ENCODE measurements around the gene CADM4. TPM values are rescaled to one million over a fixed set of nuclear protein-coding genes. Genes with fewer than 3 reads are reported as not detected.

Gene CADM4
- total and polyA plus RNA-seq, 2 donors, result 1.5 to 6.5 TPM

- no peak for DNase-seq (ENCODE audit: low read depth in 6 of 9, low spot score in 9 of 9)
- Histone ChIP-seq H3K27ac (ENCODE audit: low read depth in 1 of 2, low read length in 1 of 2) (no peak overlapping the region), H3K4me1 (ENCODE audit: control insufficient read depth in 2 of 2, insufficient read depth in 2 of 2, low read length in 2 of 2) (no peaks in the 10 kb centered on the region), H3K4me3 (ENCODE audit: low read length in 2 of 2) (no peak overlapping the region), H3K27me3 (ENCODE audit: control insufficient read depth in 2 of 2, insufficient read depth in 1 of 2, low read length in 1 of 2) (no peaks in the 10 kb centered on the region), H3K36me3 (ENCODE audit: control insufficient read depth in 2 of 2, insufficient read depth in 2 of 2, low read length in 1 of 2) (no peaks in the 10 kb centered on the region), H3K9me3 (ENCODE audit: control insufficient read depth in 2 of 2, insufficient read depth in 1 of 2, low read length in 1 of 2) (no peaks in the 10 kb centered on the region)
- 97% methylated on average over 11 of the region's 11 CpGs for WGBS
Observed at GRCh38 chr19:43678512-43679261, 39.0 kb upstream of the CADM4 start.

- WGBS, result 91% methylated on average over 11 of the region's 11 CpGs
- no peaks in the 10 kb centered on the region for H3K9me3 ChIP-seq (ENCODE audit: control insufficient read depth in 2 of 2, insufficient read depth in 1 of 2, low read length in 1 of 2)
Observed at GRCh38 chr19:43675906-43676305, 36.3 kb upstream of the CADM4 start.

GRCh38 chr19:43675269-43675879 is 35.7 kb upstream of the CADM4 start:
- Histone ChIP-seq H3K27me3 (ENCODE audit: control insufficient read depth in 2 of 2, insufficient read depth in 1 of 2, low read length in 1 of 2) (peaks cover 3 to 6% of the 10 kb centered on the region in 2 donors), H3K4me3 (ENCODE audit: low read length in 2 of 2) (no peak overlapping the region), H3K36me3 (ENCODE audit: control insufficient read depth in 2 of 2, insufficient read depth in 2 of 2, low read length in 1 of 2) (no peaks in the 10 kb centered on the region), H3K9me3 (ENCODE audit: control insufficient read depth in 2 of 2, insufficient read depth in 1 of 2, low read length in 1 of 2) (no peaks in the 10 kb centered on the region), H3K4me1 (ENCODE audit: control insufficient read depth in 2 of 2, insufficient read depth in 2 of 2, low read length in 2 of 2) (peaks cover 0 to under 1% of the 10 kb centered on the region in 2 donors), H3K27ac (ENCODE audit: low read depth in 1 of 2, low read length in 1 of 2) (no peak overlapping the region)
- 68% methylated on average over 8 of the region's 8 CpGs for WGBS
- no peak for DNase-seq (ENCODE audit: low read depth in 6 of 9, low spot score in 9 of 9)

More at GRCh38 chr19:43675906-43676305, 36.3 kb upstream of the CADM4 start:
- no peak overlapping the region for H3K4me3 ChIP-seq (ENCODE audit: low read length in 2 of 2)
- no peaks in the 10 kb centered on the region for H3K36me3 ChIP-seq (ENCODE audit: control insufficient read depth in 2 of 2, insufficient read depth in 2 of 2, low read length in 1 of 2)
- no peaks in the 10 kb centered on the region for H3K4me1 ChIP-seq (ENCODE audit: control insufficient read depth in 2 of 2, insufficient read depth in 2 of 2, low read length in 2 of 2)
- H3K27ac ChIP-seq (ENCODE audit: low read depth in 1 of 2, low read length in 1 of 2), result no peak overlapping the region
- no peak for DNase-seq (ENCODE audit: low read depth in 6 of 9, low spot score in 9 of 9)
- peaks cover 2 to 3% of the 10 kb centered on the region in 2 donors for H3K27me3 ChIP-seq (ENCODE audit: control insufficient read depth in 2 of 2, insufficient read depth in 1 of 2, low read length in 1 of 2)

DNA sequence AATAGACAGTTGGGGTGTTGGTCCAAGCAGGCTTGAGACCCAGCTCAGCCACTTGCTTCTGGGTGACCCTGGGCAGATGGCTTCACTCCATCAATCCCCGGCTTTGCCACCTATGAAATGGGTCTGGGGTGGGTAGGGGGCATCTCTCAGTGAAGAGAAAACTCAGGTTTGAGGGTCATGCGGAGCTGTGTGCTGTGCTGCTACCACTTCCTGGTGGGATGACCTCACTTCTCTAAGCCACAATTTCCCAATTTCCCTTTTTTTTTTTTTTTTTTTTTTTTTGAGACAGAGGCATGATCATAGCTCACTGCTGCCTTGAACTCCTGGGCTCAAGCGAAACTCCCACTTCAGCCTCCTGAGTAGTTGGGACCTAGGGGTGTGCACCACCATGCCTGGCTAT is 34.9 kb upstream of the CADM4 start:
- no peak for DNase-seq (ENCODE audit: low read depth in 6 of 9, low spot score in 9 of 9)
- H3K27ac ChIP-seq (ENCODE audit: low read depth in 1 of 2, low read length in 1 of 2), result peak overlapping the region in 1 of 2 donors; percentile 25
- WGBS, result 65% methylated on average over 3 of the region's 3 CpGs

GRCh38 chr19:43674183-43674582 is 34.5 kb upstream of the CADM4 start:
- H3K4me1 ChIP-seq (ENCODE audit: control insufficient read depth in 2 of 2, insufficient read depth in 2 of 2, low read length in 2 of 2), result peaks cover 1 to 13% of the 10 kb centered on the region in 2 donors
- H3K4me3 ChIP-seq (ENCODE audit: low read length in 2 of 2), result no peak overlapping the region
- no peak for DNase-seq (ENCODE audit: low read depth in 6 of 9, low spot score in 9 of 9)
- no peak overlapping the region for H3K27ac ChIP-seq (ENCODE audit: low read depth in 1 of 2, low read length in 1 of 2)
- no peaks in the 10 kb centered on the region for H3K36me3 ChIP-seq (ENCODE audit: control insufficient read depth in 2 of 2, insufficient read depth in 2 of 2, low read length in 1 of 2)
- 98% methylated on average over 8 of the region's 8 CpGs for WGBS
- no peaks in the 10 kb centered on the region for H3K9me3 ChIP-seq (ENCODE audit: control insufficient read depth in 2 of 2, insufficient read depth in 1 of 2, low read length in 1 of 2)
- H3K27me3 ChIP-seq (ENCODE audit: control insufficient read depth in 2 of 2, insufficient read depth in 1 of 2, low read length in 1 of 2), result peaks cover 6 to 18% of the 10 kb centered on the region in 2 donors

More for the DNA sequence above, 34.9 kb upstream of the CADM4 start:
- H3K4me3 ChIP-seq (ENCODE audit: low read length in 2 of 2), result no peak overlapping the region
- H3K27me3 ChIP-seq (ENCODE audit: control insufficient read depth in 2 of 2, insufficient read depth in 1 of 2, low read length in 1 of 2), result peaks cover 6 to 14% of the 10 kb centered on the region in 2 donors
- no peaks in the 10 kb centered on the region for H3K36me3 ChIP-seq (ENCODE audit: control insufficient read depth in 2 of 2, insufficient read depth in 2 of 2, low read length in 1 of 2)
- H3K9me3 ChIP-seq (ENCODE audit: control insufficient read depth in 2 of 2, insufficient read depth in 1 of 2, low read length in 1 of 2), result no peaks in the 10 kb centered on the region
- peaks cover 0 to 9% of the 10 kb centered on the region in 2 donors for H3K4me1 ChIP-seq (ENCODE audit: control insufficient read depth in 2 of 2, insufficient read depth in 2 of 2, low read length in 2 of 2)

GRCh38 chr19:43673637-43674036 is 34.0 kb upstream of the CADM4 start:
- H3K4me3 ChIP-seq (ENCODE audit: low read length in 2 of 2), result no peak overlapping the region
- no peaks in the 10 kb centered on the region for H3K9me3 ChIP-seq (ENCODE audit: control insufficient read depth in 2 of 2, insufficient read depth in 1 of 2, low read length in 1 of 2)
- WGBS, result 91% methylated on average over 3 of the region's 3 CpGs
- DNase-seq (ENCODE audit: low read depth in 6 of 9, low spot score in 9 of 9), result no peak
- peaks cover 4 to 18% of the 10 kb centered on the region in 2 donors for H3K4me1 ChIP-seq (ENCODE audit: control insufficient read depth in 2 of 2, insufficient read depth in 2 of 2, low read length in 2 of 2)
- no peaks in the 10 kb centered on the region for H3K36me3 ChIP-seq (ENCODE audit: control insufficient read depth in 2 of 2, insufficient read depth in 2 of 2, low read length in 1 of 2)
- peaks cover 10 to 24% of the 10 kb centered on the region in 2 donors for H3K27me3 ChIP-seq (ENCODE audit: control insufficient read depth in 2 of 2, insufficient read depth in 1 of 2, low read length in 1 of 2)
- H3K27ac ChIP-seq (ENCODE audit: low read depth in 1 of 2, low read length in 1 of 2), result no peak overlapping the region

DNA sequence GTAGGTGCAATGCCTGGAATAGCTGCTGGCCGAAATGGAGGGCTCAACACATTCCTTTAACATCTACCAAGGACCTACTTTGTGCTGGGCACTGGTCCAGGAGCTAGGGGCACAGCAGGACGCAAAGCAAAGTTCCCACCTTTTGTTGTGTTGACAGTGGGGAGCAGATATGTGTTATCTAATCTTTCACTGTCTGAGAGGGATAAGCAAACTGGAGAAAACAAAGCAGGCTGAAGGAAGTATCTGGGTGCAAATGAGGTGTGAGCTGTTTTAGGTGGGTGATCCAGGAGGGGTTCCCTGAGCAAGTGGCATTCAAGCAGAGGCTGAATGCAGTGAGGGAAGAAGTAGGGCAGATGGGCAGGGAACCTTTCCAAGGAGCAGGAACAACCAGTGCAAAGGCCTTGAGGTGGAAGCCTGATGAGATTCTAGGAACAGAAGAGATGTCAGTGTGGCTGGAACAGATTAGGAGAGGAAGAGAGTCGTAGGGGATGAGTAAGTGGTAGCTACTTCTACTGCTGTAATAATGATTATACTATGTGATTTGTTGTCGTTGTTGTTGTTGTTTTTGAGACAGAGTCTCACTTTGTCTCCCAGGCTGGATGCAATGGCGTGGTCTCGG is 32.5 kb upstream of the CADM4 start:
- Histone ChIP-seq H3K36me3 (ENCODE audit: control insufficient read depth in 2 of 2, insufficient read depth in 2 of 2, low read length in 1 of 2) (no peaks in the 10 kb centered on the region), H3K27me3 (ENCODE audit: control insufficient read depth in 2 of 2, insufficient read depth in 1 of 2, low read length in 1 of 2) (peaks cover 10 to 37% of the 10 kb centered on the region in 2 donors), H3K27ac (ENCODE audit: low read depth in 1 of 2, low read length in 1 of 2) (no peak overlapping the region), H3K9me3 (ENCODE audit: control insufficient read depth in 2 of 2, insufficient read depth in 1 of 2, low read length in 1 of 2) (no peaks in the 10 kb centered on the region), H3K4me3 (ENCODE audit: low read length in 2 of 2) (no peak overlapping the region), H3K4me1 (ENCODE audit: control insufficient read depth in 2 of 2, insufficient read depth in 2 of 2, low read length in 2 of 2) (peaks cover 11 to 28% of the 10 kb centered on the region in 2 donors)
- DNase-seq (ENCODE audit: low read depth in 6 of 9, low spot score in 9 of 9), result no peak
- 76% methylated on average over 6 of the region's 6 CpGs for WGBS

- Histone ChIP-seq H3K9me3 (ENCODE audit: control insufficient read depth in 2 of 2, insufficient read depth in 1 of 2, low read length in 1 of 2) (no peaks in the 10 kb centered on the region), H3K27me3 (ENCODE audit: control insufficient read depth in 2 of 2, insufficient read depth in 1 of 2, low read length in 1 of 2) (peaks cover 10 to 37% of the 10 kb centered on the region in 2 donors), H3K4me1 (ENCODE audit: control insufficient read depth in 2 of 2, insufficient read depth in 2 of 2, low read length in 2 of 2) (peaks cover 11 to 42% of the 10 kb centered on the region in 2 donors), H3K27ac (ENCODE audit: low read depth in 1 of 2, low read length in 1 of 2) (peak overlapping the region; percentile 56 to 64), H3K36me3 (ENCODE audit: control insufficient read depth in 2 of 2, insufficient read depth in 2 of 2, low read length in 1 of 2) (no peaks in the 10 kb centered on the region), H3K4me3 (ENCODE audit: low read length in 2 of 2) (peak overlapping the region; percentile 54 to 55)
- peak; percentile 79 to 97 (median 91) for DNase-seq (ENCODE audit: low read depth in 6 of 9, low spot score in 9 of 9)
- under 1% methylated on average over 44 of the region's 44 CpGs for WGBS
Observed at GRCh38 chr19:43668406-43669109, 28.9 kb upstream of the CADM4 start.

All from thymus (tissue), 11 donors.